ENCODE data around the gene MRNIP. TPM values are rescaled to one million over a fixed set of nuclear protein-coding genes. Genes with fewer than 3 reads are reported as not detected.

The MRNIP gene
- total and polyA plus RNA-seq, 2 of the 8 experiments (the other 6 are each of a cell fraction or from before 2014, with no cell fraction given) = 29.6 TPM

DNA sequence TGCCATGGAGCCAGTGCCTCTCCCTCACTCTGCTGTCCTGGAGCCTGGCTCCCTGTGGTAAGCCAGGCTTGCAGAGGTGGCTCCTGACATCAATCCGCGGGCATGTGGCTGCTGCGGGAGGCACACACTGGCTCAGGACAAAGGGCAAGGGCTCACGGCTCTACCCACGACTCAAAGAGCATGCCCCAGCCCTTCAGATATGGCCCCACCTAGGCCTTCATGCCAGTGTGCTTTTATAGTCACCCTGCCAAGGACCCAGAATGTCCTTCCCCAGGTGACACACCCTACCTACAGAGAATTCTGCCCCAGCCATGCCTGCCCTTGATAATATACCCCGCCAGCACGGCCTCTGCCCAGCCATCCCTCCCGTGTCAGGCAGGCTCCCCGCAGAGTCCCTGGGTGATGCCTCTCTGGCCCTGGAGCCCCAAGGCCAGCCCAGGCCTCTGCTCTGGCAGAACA is 53.5 kb downstream of the MRNIP start:
- ChIA-PET POLR2A (ENCODE audit: partially characterized antibody) (interaction anchor here (0.8 to 16.9 kb wide), 4 partner anchors 9 to 33 kb away, joined by 3 to 207 read pairs (median 24); partner anchors contain the start of genes LTC4S and SQSTM1), CTCF (ENCODE audit: partially characterized antibody) (interaction anchor here (0.9 to 1.2 kb wide), 4 partner anchors 8 to 52 kb away, joined by 3 to 4 read pairs (median 4); partner anchors contain the start of gene SQSTM1)
- Histone ChIP-seq H2BK120ac (replicated peaks; ENCODE audit: low read depth, low read length) (no peak overlapping the region), H2BK5ac (ENCODE audit: low read depth, low read length) (no peak overlapping the region; the same call in 1 of the 2 replicates), H3K56ac (replicated peaks; ENCODE audit: insufficient read length, low read depth, low read length) (peak overlapping the region; percentile 30), H3K27ac (ENCODE audit: low read depth, low read length) (no peak overlapping the region), H2BK15ac (ENCODE audit: low read length) (peak overlapping the region; percentile 98; the same call in 1 of the 2 replicates), H3K4me1 (replicated peaks in 1 of 4; ENCODE audit: control insufficient read depth in 3 of 4, insufficient read depth in 4 of 4, low read length in 3 of 4) (peaks cover 0 to 32% (median 30%) of the 10 kb centered on the region in 4 experiments; a peak in 6 of 7 replicates), H3K23ac (ENCODE audit: insufficient read length) (no peak overlapping the region), H4K91ac (replicated peaks; ENCODE audit: insufficient read length, low read length) (peak overlapping the region; percentile 84), H4K5ac (ENCODE audit: insufficient read length, low read depth, low read length) (peak overlapping the region; percentile 4), H3K4ac (replicated peaks; ENCODE audit: insufficient read length, low read depth, low read length) (peak overlapping the region; percentile 65), H3K14ac (ENCODE audit: insufficient read length) (no peak overlapping the region), H3K9me3 (ENCODE audit: insufficient read depth in 2 of 2, low read depth in 1 of 2, low read length in 1 of 2) (no peaks in the 10 kb centered on the region), H2AFZ (ENCODE audit: low read length) (no peak overlapping the region), H3K4me2 (ENCODE audit: insufficient read depth in 1 of 2, low read depth in 2 of 2, low read length in 2 of 2) (peak overlapping the region; percentile 75 to 82), H3K9ac (replicated peaks in 1 of 4; ENCODE audit: extremely low read depth in 1 of 4, low read depth in 3 of 4, low read length in 3 of 4) (peak overlapping the region in 1 of 4 experiments; percentile 13; a peak in 1 of 7 replicates), H3K36me3 (ENCODE audit: control insufficient read depth in 2 of 4, insufficient read depth in 4 of 4, low read length in 3 of 4) (peaks cover 0 to 5% (median 1%) of the 10 kb centered on the region in 4 experiments; a peak in 5 of 8 replicates), H2BK20ac (ENCODE audit: low read length) (no peak overlapping the region), H4K20me1 (replicated peaks in 1 of 2; ENCODE audit: control insufficient read depth in 1 of 2, insufficient read depth in 2 of 2, low read length in 2 of 2) (peaks cover 8 to 23% of the 10 kb centered on the region in 2 experiments), H2BK12ac (ENCODE audit: low read depth, low read length) (peak overlapping the region; percentile 50; the same call in 1 of the 2 replicates), H4K8ac (ENCODE audit: extremely low read depth, insufficient read depth, low read length) (no peak overlapping the region), H3K23me2 (ENCODE audit: low read depth, low read length) (peaks cover 10% of the 10 kb centered on the region; the same call in 1 of the 2 replicates), H2AK5ac (ENCODE audit: low read depth, low read length) (no peak overlapping the region), H3K27me3 (replicated peaks in 1 of 4; ENCODE audit: control insufficient read depth in 3 of 4, extremely low read depth in 1 of 4, insufficient read depth in 3 of 4, low read length in 3 of 4) (no peaks in the 10 kb centered on the region), H3K79me1 (ENCODE audit: low read depth, low read length) (peaks cover 11% of the 10 kb centered on the region), H3K18ac (ENCODE audit: extremely low read depth, low read length) (no peak overlapping the region; the same call in 1 of the 2 replicates), H3K4me3 (ENCODE audit: extremely low read depth in 1 of 4, insufficient read depth in 2 of 4, low read depth in 3 of 4, low read length in 4 of 4) (peak overlapping the region; percentile 58 to 78 (median 66)), H3K79me2 (ENCODE audit: control insufficient read depth in 1 of 2, insufficient read depth in 2 of 2, low read length in 2 of 2) (peaks cover 0 to 22% of the 10 kb centered on the region in 2 experiments; a peak in 2 of 4 replicates)
- WGBS, 2 experiments (ENCODE audit: extremely low coverage in 1 of 2, insufficient coverage in 1 of 2, insufficient read length in 1 of 2, insufficient replicate concordance in 2 of 2, low coverage in 1 of 2, low lambda C conversion rate in 2 of 2, missing lambda C conversion rate in 1 of 2) = 62% methylated on average over 9 of the region's 9 CpGs; no CpG with 5 or more reads in 1 of the 2 experiments
- DNase-seq (ENCODE audit: low read depth in 1 of 2, low spot score in 2 of 2) (no peak), FAIRE-seq (no peak)
- no peak for TF ChIP-seq FOSL1 (IDR thresholded peaks at IDR 0.05; ENCODE audit: insufficient read depth, low read depth, low read length)
- TF ChIP-seq, protein P1, sequence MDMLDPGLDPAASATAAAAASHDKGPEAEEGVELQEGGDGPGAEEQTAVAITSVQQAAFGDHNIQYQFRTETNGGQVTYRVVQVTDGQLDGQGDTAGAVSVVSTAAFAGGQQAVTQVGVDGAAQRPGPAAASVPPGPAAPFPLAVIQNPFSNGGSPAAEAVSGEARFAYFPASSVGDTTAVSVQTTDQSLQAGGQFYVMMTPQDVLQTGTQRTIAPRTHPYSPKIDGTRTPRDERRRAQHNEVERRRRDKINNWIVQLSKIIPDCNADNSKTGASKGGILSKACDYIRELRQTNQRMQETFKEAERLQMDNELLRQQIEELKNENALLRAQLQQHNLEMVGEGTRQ (IDR thresholded peaks at IDR 0.05; ENCODE audit: low read length) = no peak
- no peak for TF ChIP-seq EGR1 (IDR thresholded peaks at IDR 0.05; ENCODE audit: borderline replicate concordance, low read depth, low read length)
- TF ChIP-seq, protein P2, sequence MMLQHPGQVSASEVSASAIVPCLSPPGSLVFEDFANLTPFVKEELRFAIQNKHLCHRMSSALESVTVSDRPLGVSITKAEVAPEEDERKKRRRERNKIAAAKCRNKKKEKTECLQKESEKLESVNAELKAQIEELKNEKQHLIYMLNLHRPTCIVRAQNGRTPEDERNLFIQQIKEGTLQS (IDR thresholded peaks at IDR 0.05; ENCODE audit: insufficient read depth, low read depth, low read length) = no peak
- no peak for TF ChIP-seq SIX5 (IDR thresholded peaks at IDR 0.05; ENCODE audit: low read depth, low read length)
- no peak for TF ChIP-seq CBX8 (IDR thresholded peaks at IDR 0.05; ENCODE audit: borderline replicate concordance, low read depth, low read length)

Data from H1 (cell line).